NCI-H526 treated with DMSO at 0.1 percent for 48 hours (cell line): ENCODE results near the gene RNF222.
"Not testable (repeated sequence)": the region's sequence is repeated elsewhere in the genome, so short reads cannot be mapped to it uniquely, and the experiment has no call there.

ENCODE experiments used
- DNase-seq: peaks from one replicate; lab custom pipeline; 2025; lab: John Stamatoyannopoulos, UW

Gene RNF222

DNA sequence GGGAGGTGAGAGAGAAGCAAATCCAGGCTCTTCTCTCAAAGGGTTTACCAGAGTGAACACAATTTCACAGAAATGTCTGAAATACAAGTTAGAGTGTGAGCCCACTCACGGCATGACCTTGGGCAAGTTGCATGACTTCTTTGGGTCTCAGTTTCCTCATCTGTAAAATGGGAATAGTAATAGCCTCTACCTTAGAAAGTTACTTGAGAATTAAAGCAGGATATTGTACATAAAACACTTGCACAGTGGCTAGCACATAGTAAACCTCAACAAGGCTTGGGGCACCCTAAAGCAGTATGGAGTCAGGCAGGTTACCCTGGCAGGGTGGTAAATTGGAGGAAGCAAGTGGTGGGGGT is 13.2 kb upstream of the RNF222 start:
- no peak for DNase-seq

DNA sequence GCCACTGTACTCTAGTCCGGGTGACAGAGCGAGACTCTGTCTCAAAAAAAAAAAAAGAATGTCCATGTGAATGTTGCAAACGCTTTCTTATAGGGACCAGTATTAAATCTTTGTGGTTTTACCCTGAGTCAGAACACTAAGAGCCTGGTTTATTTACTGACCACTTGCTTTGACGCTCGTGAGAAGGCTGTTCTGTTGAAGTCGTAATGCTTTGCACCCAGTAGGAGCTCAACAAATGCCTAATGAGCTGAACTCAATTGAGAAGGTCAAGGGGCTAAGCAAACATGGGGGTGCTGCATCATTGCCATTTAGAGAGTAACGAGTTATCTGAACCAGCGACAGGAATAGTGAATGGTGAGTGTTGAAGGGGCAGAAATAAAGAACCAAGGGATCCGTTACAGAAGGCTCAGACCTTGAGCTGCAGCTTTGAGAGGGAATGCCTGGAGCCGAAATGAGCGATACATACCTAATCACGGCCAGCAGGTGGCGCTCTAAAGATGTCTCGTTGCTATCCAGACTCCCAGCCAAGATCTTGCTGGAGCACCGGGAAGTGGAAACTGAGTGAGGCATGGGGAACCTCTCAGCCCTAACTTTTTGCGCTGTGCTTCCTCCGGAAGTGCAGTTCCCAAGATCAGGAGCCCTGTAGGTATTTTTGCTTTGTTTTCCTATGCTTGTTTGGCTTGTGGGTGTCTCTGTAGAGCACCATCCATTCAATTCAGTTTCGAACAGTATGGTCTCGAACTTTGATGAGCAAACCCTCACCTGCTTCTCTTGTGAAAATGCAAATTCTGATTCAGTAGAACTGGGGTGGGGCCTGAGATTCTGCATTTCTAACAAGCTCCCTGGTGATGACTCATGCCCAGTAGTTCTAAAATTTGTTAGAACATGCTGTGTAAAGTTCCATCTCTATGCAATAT is 12.6 kb upstream of the RNF222 start:
- DNase-seq: peak; percentile 17

DNA sequence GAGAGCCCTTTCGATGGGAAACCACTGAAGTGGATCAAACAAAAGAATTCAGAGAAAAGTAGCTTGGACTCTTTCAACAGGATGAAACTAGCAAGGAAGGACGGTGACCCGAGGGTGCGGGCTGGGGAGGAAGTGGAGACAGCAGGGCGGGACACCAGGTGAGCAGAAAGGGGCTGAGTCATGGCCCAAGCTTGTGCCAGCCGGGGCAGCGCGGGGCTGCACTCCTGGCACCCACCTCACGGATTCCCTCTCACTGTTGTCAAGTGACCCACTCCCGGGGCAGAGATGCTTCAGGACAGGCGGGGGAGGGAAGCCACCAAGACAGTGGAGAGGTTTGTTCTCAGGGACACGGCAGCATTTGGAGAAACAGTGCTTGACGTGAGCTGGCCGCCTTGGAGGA is 10.7 kb upstream of the RNF222 start:
- DNase-seq: no peak

DNA sequence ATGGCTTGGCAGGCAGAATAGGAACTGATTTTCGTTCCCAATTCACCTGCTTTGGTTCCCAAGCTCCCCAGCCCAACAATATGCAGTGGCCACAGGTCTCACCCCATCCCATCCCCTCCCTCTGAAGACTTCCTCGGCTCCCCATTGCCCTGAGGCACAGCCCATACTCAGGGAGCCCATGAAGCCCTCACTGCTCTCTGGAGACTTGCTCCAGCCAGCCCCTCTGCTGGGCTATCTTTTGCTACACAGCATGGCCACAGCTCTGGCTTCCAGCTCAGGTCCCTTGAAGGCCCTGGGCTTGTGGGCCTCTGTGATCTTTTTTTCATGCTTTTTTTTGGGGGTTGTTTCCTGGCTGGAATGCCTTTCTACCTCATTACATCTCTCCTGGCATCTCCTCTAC is 8.5 kb upstream of the RNF222 start:
- no peak for DNase-seq

DNA sequence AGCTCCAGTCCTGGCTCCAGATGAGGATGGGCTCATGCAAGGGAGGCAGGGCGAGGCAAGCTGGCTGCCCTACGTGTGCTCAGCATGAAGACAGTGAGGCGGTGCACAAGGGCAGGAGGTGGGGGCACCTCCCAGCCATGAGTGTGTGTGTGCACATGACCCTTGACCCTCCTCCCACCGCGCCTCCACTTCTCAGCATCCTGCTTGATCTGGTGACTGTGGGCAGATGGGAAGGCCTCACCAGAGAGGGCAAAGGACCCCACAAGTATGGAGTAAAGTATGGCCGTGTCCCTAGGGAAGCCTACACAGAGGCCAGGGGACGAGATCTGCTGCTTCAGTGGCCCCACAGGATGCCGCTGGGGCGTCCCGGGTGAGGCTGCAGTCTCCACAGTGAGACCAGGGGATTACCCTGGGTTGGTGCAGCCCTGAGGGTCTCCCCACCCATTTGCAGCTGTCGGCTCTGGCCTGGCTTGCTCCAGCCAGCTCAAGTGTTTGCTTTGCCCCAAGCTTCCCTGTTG is 7.9 kb upstream of the RNF222 start:
- no peak for DNase-seq

DNA sequence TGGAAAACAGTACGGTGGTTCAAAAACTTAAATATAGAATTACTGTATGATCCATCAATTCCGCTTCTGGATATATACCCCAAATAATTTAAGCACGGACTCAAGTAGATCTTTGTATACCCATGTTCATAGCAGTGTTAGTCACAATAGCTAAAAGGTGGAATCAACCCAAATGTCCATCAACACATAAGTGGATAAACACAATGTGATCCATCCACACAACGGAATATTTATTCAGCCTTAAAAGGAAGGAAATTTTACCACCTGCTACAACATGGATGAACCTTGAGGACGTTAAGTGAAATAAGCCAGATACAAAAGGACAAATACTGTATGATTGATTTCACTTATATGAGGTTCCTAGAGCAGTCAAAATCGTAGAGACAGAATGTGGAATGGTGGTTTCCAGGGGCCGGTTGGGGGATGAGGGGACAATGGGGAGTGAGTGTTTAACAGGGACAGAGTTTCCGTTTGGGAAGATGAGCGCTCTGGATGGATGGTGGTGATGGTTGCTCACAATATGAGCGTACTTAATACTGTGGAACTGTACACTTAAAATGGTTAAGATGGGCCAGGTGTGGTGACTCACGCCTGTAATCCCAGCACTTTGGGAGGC is 5.4 kb upstream of the RNF222 start:
- no peak for DNase-seq

DNA sequence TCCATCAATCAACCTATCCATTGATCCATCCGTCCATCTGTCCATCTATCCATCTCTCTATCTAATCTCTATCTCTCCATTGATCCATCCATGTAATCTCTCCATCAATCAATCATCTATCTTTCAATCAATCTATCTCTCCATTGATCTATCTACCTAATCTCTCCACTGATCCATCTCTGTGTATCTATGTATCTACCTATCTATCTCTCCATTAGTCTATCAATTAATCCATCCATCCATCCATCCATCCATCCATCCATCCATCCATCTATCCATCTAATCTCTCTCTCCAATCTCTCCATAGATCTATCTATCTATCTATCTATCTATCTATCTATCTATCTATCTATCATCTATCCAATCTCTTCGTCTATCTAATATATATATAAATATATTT is 3.5 kb upstream of the RNF222 start:
- no peak for DNase-seq

DNA sequence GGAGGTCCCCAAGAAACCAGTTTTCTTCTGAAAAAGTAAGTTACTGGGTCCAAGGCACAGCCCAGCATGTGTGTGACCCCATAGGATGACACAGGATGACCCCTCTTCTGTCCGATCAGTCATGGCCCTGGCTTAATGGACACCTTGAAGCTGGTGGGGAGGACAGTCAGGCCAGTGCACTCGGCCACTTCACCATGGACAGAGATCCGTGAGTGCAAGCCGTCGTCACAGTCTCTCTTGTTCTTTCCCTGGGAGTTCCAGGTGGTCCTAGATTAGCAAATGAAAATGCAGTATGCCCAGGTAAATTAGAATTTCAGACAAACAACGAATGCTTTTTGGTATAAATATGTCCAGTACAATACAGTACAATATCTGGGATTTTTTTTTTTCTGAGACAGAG is 1.4 kb upstream of the RNF222 start:
- DNase-seq: no peak

DNA sequence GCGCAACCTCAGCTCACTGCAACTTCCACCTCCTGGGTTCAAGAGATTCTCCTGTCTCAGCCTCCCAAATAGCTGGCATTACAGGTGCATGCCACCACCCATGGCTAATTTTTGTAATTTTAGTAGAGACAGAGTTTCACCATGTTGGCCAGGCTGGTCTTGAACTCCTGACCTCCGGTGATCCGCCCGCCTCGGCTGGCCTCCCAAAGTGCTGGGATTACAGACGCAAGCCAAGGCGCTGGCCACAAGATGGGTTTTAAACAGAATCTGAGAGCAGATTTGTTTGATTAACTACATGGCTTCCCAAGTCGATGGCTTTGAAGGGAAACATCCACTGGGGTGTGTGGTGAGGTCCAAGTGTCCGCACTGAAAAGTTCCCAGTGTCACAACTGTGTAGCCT is 3.1 kb downstream of the RNF222 start:
- DNase-seq: not testable (repeated sequence)

DNA sequence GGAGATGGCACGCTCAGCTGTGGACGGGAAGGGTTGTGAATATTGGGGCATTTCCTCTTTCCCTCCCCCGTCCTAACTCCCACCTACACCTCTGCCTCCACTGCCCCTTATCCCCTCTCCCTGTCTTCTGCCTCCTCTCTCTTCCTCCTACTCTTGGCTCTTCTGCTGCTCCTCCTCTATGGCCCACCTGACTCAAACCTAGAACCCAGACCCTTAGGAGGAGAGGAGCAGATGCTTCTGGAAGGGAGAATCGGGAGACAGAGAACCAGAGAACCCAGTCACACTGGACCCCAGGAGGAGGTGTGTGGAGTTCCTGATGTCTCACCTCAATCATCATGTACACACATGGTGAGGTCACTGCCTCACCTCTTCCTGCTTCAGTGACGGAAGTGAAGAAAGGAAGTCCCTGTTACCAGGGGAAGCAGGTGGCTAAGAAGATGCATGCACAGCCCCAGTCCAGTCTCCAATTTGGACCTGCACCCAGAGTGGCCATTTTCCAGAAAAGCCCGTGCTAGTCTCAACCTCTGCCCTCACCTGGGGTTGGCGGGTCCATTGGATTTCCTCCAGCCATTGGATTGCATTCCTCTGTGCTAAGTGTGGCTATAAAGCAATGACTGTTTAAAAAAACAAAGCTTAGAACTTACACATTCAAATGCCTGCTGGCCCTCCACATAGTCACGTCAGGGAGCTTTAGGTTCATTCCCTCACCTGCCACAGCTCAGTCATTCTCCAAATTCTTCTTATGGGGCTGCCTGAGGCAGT is 4.0 kb downstream of the RNF222 start:
- DNase-seq: no peak

DNA sequence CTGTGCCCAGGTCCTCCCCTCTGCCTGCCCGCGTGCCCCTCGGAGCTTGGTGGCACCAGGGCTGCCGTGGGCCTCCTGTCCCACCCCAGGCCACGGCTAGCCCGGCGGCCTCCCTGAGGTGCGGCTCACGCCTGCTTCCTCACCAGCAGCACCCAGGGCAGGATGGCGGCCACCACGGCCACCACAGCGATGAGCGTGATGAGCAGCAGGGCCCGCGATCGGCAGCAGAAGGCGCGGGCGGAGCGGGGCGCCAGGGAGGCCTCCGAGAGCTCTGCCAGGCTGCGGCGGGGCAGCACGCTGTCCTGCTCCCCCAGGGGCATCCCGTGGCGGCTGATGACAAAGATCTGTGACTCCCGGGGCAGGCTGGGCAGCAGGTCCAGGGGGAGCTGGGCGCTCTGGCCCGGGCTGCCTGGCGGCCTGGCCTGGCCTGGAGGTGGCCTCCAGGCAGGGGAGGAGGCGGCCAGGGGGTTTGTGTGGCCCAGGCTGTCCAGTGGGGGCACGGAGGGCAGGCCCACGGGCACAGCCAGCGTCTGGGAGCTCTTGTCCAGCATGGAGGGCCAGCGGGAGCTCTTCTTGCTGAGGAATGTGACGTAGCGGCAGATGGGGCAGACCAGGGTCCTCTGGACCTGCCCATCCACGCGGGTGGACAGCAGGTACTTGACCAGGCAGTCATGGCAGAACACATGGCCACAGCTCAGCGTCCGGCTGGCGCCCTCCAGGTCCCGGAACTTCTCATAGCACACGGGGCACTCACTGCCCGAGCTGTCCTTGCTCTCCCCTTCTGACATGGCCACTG is 4.8 kb downstream of the RNF222 start:
- DNase-seq: no peak

DNA sequence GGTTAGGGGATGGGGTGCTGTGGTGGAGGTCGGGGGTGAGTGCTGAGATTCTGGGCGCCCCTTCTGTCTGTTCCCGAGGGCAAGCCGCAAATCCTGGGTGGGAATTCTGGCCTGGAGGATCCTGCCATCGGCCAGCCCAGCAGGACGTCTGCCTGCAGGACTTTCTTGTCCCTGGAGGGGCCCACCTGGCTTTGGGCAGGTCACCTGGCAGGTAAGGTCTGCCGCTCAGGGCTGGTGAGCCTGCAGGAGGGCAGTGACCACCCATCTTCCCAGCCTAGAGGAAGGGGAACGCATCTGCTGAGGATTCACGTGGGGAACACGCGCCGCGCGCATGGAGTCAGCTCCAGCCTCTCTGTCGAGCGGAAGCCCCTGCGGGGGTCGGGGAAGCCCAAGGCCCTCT is 5.4 kb downstream of the RNF222 start:
- DNase-seq: no peak

DNA sequence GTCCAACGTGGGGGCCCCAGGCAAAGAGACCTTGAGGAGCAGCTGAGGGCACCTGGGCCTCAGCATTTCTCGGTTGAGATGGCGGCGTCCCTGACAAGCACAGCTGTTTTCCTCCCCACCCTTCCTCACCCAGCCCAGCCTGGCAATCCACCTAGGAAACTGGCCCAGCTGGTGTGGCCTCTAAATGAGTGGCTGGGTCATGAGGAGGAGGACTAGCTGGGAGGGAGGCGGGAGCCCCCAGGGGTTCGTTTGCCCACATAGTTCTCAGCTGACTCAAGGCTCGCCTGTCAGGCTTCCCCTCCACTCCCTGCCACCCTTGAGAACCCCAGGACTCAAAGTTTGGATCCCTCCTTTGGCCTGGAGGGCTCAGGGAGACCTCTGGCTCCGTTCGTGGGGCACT is 5.9 kb downstream of the RNF222 start:
- no peak for DNase-seq

DNA sequence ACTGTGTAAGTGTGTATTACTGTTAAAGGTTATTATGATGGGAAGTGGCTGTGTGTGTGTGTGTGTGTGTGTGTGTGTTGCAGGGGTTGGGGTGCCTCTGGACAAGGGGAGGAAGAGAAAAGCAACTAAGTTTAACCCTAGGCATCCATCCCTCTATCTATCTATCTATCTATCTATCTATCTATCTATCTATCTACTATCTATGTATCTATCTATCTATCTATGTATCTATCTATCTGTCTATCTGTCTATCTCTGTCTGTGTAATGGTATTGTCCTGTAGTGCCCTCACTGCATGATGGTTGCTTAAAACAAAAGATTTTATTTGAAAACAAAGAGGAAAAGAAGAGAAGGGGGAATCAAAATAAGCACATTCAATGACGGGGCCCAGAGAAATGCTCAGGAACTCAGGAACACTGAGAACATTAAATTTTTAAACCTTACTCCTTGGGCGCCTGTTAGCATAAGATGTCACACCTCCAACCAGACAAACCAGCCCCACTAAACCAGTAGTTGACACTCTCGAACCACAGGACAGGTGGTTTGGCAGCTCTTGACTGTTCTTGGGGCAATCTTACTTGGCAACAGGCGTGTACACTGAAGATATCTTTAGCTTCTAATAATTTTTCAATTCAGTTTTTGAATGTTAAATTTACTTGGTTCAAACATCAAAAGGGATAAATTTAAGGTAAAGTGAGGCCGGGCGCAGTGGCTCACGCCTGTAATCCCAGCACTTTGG is 9.5 kb downstream of the RNF222 start:
- DNase-seq: no peak

DNA sequence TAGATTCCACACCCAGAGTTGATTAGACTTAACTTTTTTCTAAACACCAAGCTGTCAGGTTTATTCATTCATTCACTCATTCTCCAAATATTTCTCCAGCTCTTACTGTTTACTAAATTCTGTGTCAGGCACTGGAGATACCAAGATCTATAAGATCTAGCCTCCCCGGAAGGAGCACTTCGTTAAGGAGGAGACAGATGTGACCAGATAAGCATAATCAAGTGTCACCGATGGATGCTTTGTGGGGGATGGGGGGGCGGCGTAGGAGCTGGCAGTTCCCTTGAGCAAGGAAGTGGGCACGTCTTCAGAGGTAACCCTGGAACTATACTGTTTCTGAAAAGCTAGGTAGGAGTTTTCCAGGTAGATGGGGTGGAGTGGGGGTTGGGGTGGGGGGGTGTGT is 10.8 kb downstream of the RNF222 start:
- DNase-seq: no peak

DNA sequence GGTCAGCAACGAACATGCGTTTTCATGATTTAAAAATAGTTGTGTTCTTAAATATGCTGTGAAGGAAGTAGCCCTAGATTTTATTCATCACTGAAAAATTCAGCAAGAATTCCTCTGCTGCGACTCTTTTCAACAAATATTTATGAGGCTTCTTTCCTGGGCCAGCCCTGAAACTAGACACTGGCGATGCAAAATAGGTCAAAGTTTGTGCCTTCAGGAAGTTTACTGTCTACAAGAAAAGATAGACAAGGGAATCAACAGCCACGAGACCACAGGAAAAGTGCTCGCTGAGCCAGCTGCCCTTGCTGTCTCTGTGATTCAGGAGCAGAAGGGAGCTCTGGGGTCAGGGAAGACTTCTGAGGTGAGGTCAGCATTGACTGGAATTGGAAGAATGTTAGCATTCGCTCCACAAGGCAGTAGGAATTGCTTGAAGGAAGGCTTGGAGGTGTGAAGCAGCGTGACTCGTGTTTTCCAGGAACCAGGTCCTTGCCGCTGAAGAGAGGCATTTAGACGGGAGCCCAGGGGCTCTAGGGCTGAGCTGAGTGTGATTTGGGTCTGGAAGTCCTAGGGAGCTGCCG is 12.7 kb downstream of the RNF222 start:
- no peak for DNase-seq

DNA sequence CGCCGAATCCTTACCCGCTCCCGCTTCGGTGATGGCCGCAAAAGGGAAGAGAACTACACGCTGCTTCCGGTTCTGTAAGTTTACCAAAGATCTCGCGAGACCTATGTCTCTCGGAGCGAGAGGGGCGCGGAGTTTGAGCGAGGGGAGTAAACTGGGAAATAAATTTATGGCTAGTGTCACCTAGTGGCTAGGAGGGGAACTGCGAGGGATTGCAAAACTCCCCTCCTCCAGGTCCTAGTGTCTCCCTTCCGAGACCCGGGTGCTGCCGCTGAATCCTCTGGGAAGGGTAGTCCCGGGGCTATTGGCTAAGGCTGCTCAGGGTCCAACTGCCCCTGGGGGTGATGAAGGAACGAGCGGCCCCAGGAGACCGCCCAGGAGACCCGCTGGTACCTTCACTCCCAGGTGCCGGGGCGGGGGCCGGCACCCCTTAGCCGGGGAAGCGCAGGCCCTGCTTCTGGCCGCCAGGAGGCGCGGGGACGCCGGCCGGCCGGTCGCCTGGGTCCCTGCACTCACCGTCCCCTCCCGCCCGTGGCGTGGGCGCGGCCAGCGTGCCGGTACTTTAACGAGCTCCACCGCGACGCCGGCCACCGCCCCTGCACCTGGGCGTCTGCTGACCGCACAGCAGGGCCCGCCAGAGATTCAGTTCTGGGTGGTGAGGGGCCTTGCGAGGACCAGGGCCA is 14.3 kb downstream of the RNF222 start, which contains the start of gene RPL26:
Gene RPL26 (minus strand): TSS at position 51 of the 680 bp plus-strand sequence. CDS start 883 bp downstream, outside the sequence.
- DNase-seq: peak; percentile 91

DNA sequence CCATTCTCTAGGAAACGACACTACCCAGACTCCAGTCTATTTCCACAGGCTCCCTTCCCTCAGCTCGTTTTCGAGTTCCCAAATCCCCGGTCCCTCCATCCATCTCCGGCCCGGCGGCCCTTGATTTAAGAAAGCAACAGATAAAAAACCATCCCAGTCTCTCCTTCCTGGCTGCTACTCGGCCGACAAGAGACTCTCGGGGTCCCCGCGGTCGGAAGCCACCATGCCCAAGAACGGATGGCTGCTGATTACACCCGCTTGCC is 14.8 kb downstream of the RNF222 start:
- no peak for DNase-seq

DNA sequence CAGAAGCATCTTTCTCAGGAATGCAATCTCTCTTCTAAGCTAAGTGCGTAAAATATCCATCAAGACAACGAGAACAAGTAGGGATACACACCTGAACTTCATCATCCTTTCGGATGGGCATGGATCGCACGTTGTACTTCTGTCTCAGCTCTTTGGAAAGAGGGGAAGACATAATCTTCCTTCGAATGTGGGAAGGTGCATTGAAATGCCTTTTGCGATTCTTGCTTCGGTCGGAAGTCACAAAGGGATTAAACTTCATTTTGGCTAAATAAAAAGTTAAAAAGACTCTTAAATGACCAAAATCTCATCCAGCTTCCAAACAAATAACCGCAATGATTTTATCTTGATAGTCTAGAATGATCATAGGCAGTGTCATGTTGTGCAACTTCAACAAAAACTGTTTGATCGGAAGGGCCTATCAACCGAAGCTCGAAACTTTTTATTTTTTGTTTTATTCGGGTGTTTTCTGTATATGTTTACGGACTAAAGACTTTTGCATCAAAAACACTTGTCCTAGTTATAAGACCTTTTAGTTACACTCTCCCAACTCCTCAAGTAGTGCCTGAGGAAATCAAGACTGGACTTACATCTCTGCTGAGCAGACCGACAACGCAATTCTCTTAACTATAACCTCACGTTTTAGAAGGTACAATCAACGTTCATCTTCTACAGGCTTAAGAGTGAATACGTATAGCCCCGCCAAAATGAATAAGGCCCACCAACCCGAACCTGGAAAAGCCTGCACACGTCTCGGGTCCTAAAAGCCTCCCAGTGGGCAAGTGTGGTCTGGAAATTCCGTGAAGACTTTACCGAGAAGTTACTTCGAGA is 15.4 kb downstream of the RNF222 start:
- no peak for DNase-seq

DNA sequence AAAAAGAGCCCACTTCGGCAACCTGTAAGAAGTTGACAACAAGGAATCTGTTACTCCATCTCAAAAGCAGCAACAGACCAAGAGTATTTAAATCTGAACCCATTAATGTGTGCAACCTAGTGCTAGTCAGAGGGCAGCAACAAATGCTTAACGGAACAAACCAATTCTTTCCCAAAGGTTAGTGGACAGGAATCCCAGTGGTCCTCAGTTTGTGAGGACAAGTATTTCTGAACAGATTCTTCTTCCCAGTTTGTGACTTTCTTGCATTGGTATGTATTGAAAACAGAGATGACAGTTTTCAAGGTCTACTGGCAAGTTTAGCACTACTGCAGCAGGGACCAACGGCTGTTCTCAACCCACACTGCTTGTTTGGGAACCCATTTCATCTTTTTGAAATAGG is 17.6 kb downstream of the RNF222 start:
- DNase-seq: no peak
